Karpas-422 (cell line): ENCODE results near the gene BCL11B. TPM values are rescaled to one million over a fixed set of nuclear protein-coding genes. Genes with fewer than 3 reads are reported as not detected.

ENCODE experiments used
- DNase-seq: peaks from one replicate; pipeline ENCODE4 v3.0.0-alpha.2; 2015
- H2AFZ ChIP-seq: fragments of 200-600 bp; sonication (generic); 2 replicates; pipeline ENCODE4 v1.6.1; 2014; ENCODE audit warnings: antibody characterized with exemption, low read length, mixed read lengths
- H3K27ac ChIP-seq: fragments of 200-600 bp; sonication (generic); 2 replicates; pipeline ENCODE4 v1.5.1; 2014; ENCODE audit warnings: mild to moderate bottlenecking, low read length, moderate library complexity
- H3K27me3 ChIP-seq: fragments of 200-600 bp; sonication (generic); 2 replicates; pipeline ENCODE4 v1.6.1; 2014; ENCODE audit warnings: low read length, mixed read lengths
- H3K36me3 ChIP-seq: fragments of 200-600 bp; sonication (generic); 2 replicates; pipeline ENCODE4 v1.6.1; 2014; ENCODE audit warnings: low read length, mixed read lengths; ENCODE audit not compliant: insufficient read depth
- H3K4me1 ChIP-seq: fragments of 200-600 bp; sonication (generic); 2 replicates; pipeline ENCODE4 v1.6.1; 2014; ENCODE audit warnings: mild to moderate bottlenecking, low read length, mixed read lengths
- H3K4me2 ChIP-seq: fragments of 200-600 bp; sonication (generic); 2 replicates; pipeline ENCODE4 v1.6.1; 2014; ENCODE audit warnings: low read length, low read depth, mild to moderate bottlenecking; ENCODE audit not compliant: poor library complexity, severe bottlenecking
- H3K4me3 ChIP-seq: fragments of 200-600 bp; sonication (generic); 2 replicates; pipeline ENCODE4 v1.5.1; 2014; ENCODE audit warnings: mild to moderate bottlenecking, antibody characterized with exemption, low read length, mixed read lengths
- H3K79me2 ChIP-seq: fragments of 200-600 bp; sonication (generic); 2 replicates; pipeline ENCODE4 v1.6.1; 2014; ENCODE audit warnings: mild to moderate bottlenecking, low read length, mixed read lengths
- H3K9ac ChIP-seq: fragments of 200-600 bp; sonication (generic); 2 replicates; pipeline ENCODE4 v1.6.0; 2014; ENCODE audit warnings: low read length
- H3K9me2 ChIP-seq: fragments of 200-600 bp; sonication (generic), shearing (Covaris generic); replicated peaks from 2 replicates; pipeline ENCODE4 v1.6.0; 2014; ENCODE audit warnings: mild to moderate bottlenecking, low read length, moderate library complexity; ENCODE audit not compliant: insufficient read depth
- H3K9me3 ChIP-seq: fragments of 300-700, 200-600 bp; sonication (generic); 2 replicates; pipeline ENCODE4 v1.6.1; 2014; ENCODE audit warnings: low read length, mixed read lengths
- H4K20me1 ChIP-seq: fragments of 200-600 bp; sonication (generic); 2 replicates; pipeline ENCODE4 v1.6.1; 2014; ENCODE audit warnings: mild to moderate bottlenecking, antibody characterized with exemption, low read length, low read depth; ENCODE audit not compliant: insufficient read depth
- total RNA-seq: library from RNA; depleted of rRNA; stranded (reverse); fragments of >200 nt; shearing (Covaris generic); gene quantifications from 2 replicates; pipeline ENCODE4 v1.2.3, GENCODE V29; 2014; ENCODE audit warnings: low replicate concordance

Gene BCL11B
- total RNA-seq, 1 experiment from 2014 or later, result not detected

- Histone ChIP-seq H3K27ac (no peak overlapping the region), H2AFZ (no peak overlapping the region), H4K20me1 (no peaks in the 10 kb centered on the region), H3K4me2 (no peak overlapping the region), H3K4me3 (no peak overlapping the region), H3K36me3 (no peaks in the 10 kb centered on the region), H3K9ac (no peak overlapping the region), H3K4me1 (no peaks in the 10 kb centered on the region), H3K9me2 (no peaks in the 10 kb centered on the region), H3K27me3 (no peaks in the 10 kb centered on the region), H3K9me3 (no peaks in the 10 kb centered on the region), H3K79me2 (no peaks in the 10 kb centered on the region)
- no peak for DNase-seq
Measured at GRCh38 chr14:99224116-99224910, 47.7 kb downstream of the BCL11B start.

- DNase-seq, result no peak
- no peak overlapping the region for H2AFZ ChIP-seq
- no peaks in the 10 kb centered on the region for H3K27me3 ChIP-seq
- H3K4me3 ChIP-seq, result no peak overlapping the region
- no peaks in the 10 kb centered on the region for H3K4me1 ChIP-seq
- H4K20me1 ChIP-seq, result no peaks in the 10 kb centered on the region
- H3K9ac ChIP-seq, result no peak overlapping the region
- no peak overlapping the region for H3K4me2 ChIP-seq
- H3K9me2 ChIP-seq, result no peaks in the 10 kb centered on the region
- no peaks in the 10 kb centered on the region for H3K79me2 ChIP-seq
- no peak overlapping the region for H3K27ac ChIP-seq
- H3K9me3 ChIP-seq, result no peaks in the 10 kb centered on the region
- no peaks in the 10 kb centered on the region for H3K36me3 ChIP-seq
Measured at GRCh38 chr14:99221445-99221844, 50.6 kb downstream of the BCL11B start.

- H3K4me3 ChIP-seq, result no peak overlapping the region
Measured at GRCh38 chr14:99217066-99217955, 54.7 kb downstream of the BCL11B start.

GRCh38 chr14:99216191-99216590 is 55.8 kb downstream of the BCL11B start:
- Histone ChIP-seq H3K4me2 (no peak overlapping the region), H2AFZ (no peak overlapping the region), H3K27ac (no peak overlapping the region), H3K36me3 (no peaks in the 10 kb centered on the region), H3K9me3 (no peaks in the 10 kb centered on the region), H3K9me2 (no peaks in the 10 kb centered on the region), H4K20me1 (no peaks in the 10 kb centered on the region), H3K79me2 (no peaks in the 10 kb centered on the region), H3K27me3 (no peaks in the 10 kb centered on the region), H3K4me3 (no peak overlapping the region), H3K4me1 (no peaks in the 10 kb centered on the region), H3K9ac (no peak overlapping the region)
- DNase-seq, result no peak

More at GRCh38 chr14:99217066-99217955, 54.7 kb downstream of the BCL11B start:
- DNase-seq, result no peak
- no peaks in the 10 kb centered on the region for H3K27me3 ChIP-seq
- H4K20me1 ChIP-seq, result no peaks in the 10 kb centered on the region
- H3K9me3 ChIP-seq, result no peaks in the 10 kb centered on the region
- no peak overlapping the region for H3K4me2 ChIP-seq
- H3K9me2 ChIP-seq, result no peaks in the 10 kb centered on the region
- no peaks in the 10 kb centered on the region for H3K79me2 ChIP-seq
- H3K36me3 ChIP-seq, result no peaks in the 10 kb centered on the region
- H3K27ac ChIP-seq, result no peak overlapping the region
- no peak overlapping the region for H3K9ac ChIP-seq
- H2AFZ ChIP-seq, result no peak overlapping the region
- H3K4me1 ChIP-seq, result no peaks in the 10 kb centered on the region

GRCh38 chr14:99215277-99215676 is 56.7 kb downstream of the BCL11B start:
- Histone ChIP-seq H3K4me3 (no peak overlapping the region), H3K27me3 (no peaks in the 10 kb centered on the region), H3K4me2 (no peak overlapping the region), H3K79me2 (no peaks in the 10 kb centered on the region), H3K4me1 (no peaks in the 10 kb centered on the region), H3K9ac (no peak overlapping the region), H3K27ac (no peak overlapping the region), H3K9me3 (no peaks in the 10 kb centered on the region), H3K36me3 (no peaks in the 10 kb centered on the region), H3K9me2 (no peaks in the 10 kb centered on the region), H4K20me1 (no peaks in the 10 kb centered on the region), H2AFZ (no peak overlapping the region)
- DNase-seq, result no peak

GRCh38 chr14:99214701-99215100 is 57.3 kb downstream of the BCL11B start:
- Histone ChIP-seq H2AFZ (no peak overlapping the region), H3K4me2 (no peak overlapping the region), H3K27me3 (no peaks in the 10 kb centered on the region), H3K9ac (no peak overlapping the region), H3K4me3 (no peak overlapping the region), H3K9me2 (no peaks in the 10 kb centered on the region), H4K20me1 (no peaks in the 10 kb centered on the region), H3K27ac (no peak overlapping the region), H3K9me3 (no peaks in the 10 kb centered on the region), H3K4me1 (no peaks in the 10 kb centered on the region), H3K36me3 (no peaks in the 10 kb centered on the region), H3K79me2 (no peaks in the 10 kb centered on the region)
- DNase-seq, result no peak

GRCh38 chr14:99213527-99213971 is 58.4 kb downstream of the BCL11B start:
- H3K36me3 ChIP-seq, result no peaks in the 10 kb centered on the region
- no peak overlapping the region for H2AFZ ChIP-seq
- H3K79me2 ChIP-seq, result no peaks in the 10 kb centered on the region
- no peak overlapping the region for H3K27ac ChIP-seq
- H3K4me3 ChIP-seq, result no peak overlapping the region
- no peaks in the 10 kb centered on the region for H3K9me3 ChIP-seq
- no peaks in the 10 kb centered on the region for H4K20me1 ChIP-seq
- no peak for DNase-seq
- H3K4me2 ChIP-seq, result no peak overlapping the region
- no peak overlapping the region for H3K9ac ChIP-seq
- H3K27me3 ChIP-seq, result no peaks in the 10 kb centered on the region
- H3K4me1 ChIP-seq, result no peaks in the 10 kb centered on the region
- H3K9me2 ChIP-seq, result no peaks in the 10 kb centered on the region

GRCh38 chr14:99213101-99213500 is 58.9 kb downstream of the BCL11B start:
- Histone ChIP-seq H3K9me2 (no peaks in the 10 kb centered on the region), H2AFZ (no peak overlapping the region), H3K9me3 (no peaks in the 10 kb centered on the region), H3K36me3 (no peaks in the 10 kb centered on the region), H3K4me3 (no peak overlapping the region), H3K79me2 (no peaks in the 10 kb centered on the region), H3K27me3 (no peaks in the 10 kb centered on the region), H3K4me2 (no peak overlapping the region), H4K20me1 (no peaks in the 10 kb centered on the region), H3K9ac (no peak overlapping the region), H3K27ac (no peak overlapping the region), H3K4me1 (no peaks in the 10 kb centered on the region)
- no peak for DNase-seq
